Measurements from ENCODE around the gene STAB2. TPM values are rescaled to one million over a fixed set of nuclear protein-coding genes. Genes with fewer than 3 reads are reported as not detected.

Gene STAB2
- total RNA-seq, 2 donors from 2014 or later, result under 0.01 TPM; not detected in 1

DNA sequence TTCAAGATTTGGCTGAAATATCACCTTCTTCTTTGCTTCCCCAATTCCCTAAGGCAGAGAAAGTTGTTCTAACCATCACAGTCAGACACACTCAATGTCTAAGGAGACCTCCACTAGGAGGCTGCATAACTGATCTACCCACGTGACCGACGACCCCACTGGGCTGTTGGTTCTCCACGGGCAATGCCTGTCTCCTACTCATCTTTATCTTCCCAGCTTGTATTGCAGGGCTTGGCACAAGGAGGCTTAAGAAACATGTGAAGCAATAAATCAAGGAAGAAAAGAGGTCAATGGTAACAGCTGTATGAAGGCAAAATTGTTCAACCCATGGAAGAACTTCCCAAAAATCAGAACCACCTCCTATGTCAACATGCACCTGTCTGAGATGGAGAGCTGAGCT lies 226.9 kb downstream of the STAB2 start:
- intact Hi-C loops (cut with DNase I), result no loop called here
- Histone ChIP-seq H3K36me3 (replicated peaks in 1 of 2; ENCODE audit: insufficient read depth in 1 of 2, low read depth in 2 of 2) (no peaks in the 10 kb centered on the region), H3K27ac (no peak overlapping the region), H3K27me3 (no peaks in the 10 kb centered on the region), H3K4me1 (no peaks in the 10 kb centered on the region), H3K9me3 (no peaks in the 10 kb centered on the region), H3K4me3 (no peak overlapping the region)
- no peak for DNase-seq
- no peak for TF ChIP-seq POLR2A (IDR thresholded peaks at IDR 0.05)
- TF ChIP-seq CTCF (IDR thresholded peaks at IDR 0.05), result no peak
- WGBS, 2 donors, result 72 to 74% methylated on average over 4 of the region's 4 CpGs
- no peak for ATAC-seq

DNA sequence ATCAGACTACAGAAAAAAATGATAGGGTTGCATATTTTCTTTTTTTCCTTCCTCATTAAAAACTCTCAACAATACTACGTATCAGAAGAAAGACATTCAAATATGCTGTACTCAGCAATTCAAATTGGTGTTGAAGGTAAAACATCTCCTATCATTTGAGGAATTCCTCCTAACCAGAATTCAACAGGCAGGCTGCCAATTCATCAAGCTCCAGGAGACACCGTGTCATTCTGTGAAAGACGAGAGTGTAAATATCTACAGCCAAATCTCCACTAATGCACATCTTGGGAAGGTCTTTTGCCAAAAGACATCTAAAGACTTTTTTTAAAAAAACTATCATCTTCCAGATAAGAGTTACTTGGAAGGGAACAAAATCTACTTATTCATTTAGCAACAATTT lies 227.4 kb downstream of the STAB2 start:
- Histone ChIP-seq H3K36me3 (replicated peaks in 1 of 2; ENCODE audit: insufficient read depth in 1 of 2, low read depth in 2 of 2) (no peaks in the 10 kb centered on the region), H3K9me3 (no peaks in the 10 kb centered on the region), H3K27ac (no peak overlapping the region), H3K4me1 (no peaks in the 10 kb centered on the region), H3K4me3 (no peak overlapping the region), H3K27me3 (no peaks in the 10 kb centered on the region)
- WGBS, 2 donors, result 50 to 61% methylated on average over 3 of the region's 3 CpGs
- TF ChIP-seq POLR2A (IDR thresholded peaks at IDR 0.05), result no peak
- no peak for ATAC-seq
- no peak for DNase-seq
- intact Hi-C loops (cut with DNase I), result no loop called here

Small RNA genes within 50 kb of the gene (small RNA-seq; reads per million reads assigned to genes)
- not detected for gene RF00096

Other genes with a start within 250 kb of the STAB2 start
- gene C12orf42, start 91.3 kb upstream of the STAB2 start, total RNA-seq, result not detected

All from body of pancreas (tissue), 4 donors.